Sigmoid colon (tissue), 7 donors: ENCODE data around the gene SERINC5. TPM values are rescaled to one million over a fixed set of nuclear protein-coding genes. Genes with fewer than 3 reads are reported as not detected.
"Not testable (repeated sequence)": the region's sequence is repeated elsewhere in the genome, so short reads cannot be mapped to it uniquely, and the experiment has no call there.

Source experiments
- DNase-seq: peaks from one replicate; pipeline ENCODE4 v3.0.0-alpha.2; 2019
- H3K27ac ChIP-seq, 4 donors: fragments of 200-600 bp; sonication (generic); one replicate each; pipeline ENCODE4 v1.5.1; 2016 to 2019; ENCODE audit warnings: mild to moderate bottlenecking in 1 of 4
- H3K27me3 ChIP-seq, 3 donors: fragments of 200-600 bp; sonication (generic); one replicate each; pipeline ENCODE4 v1.5.1; 2019; ENCODE audit warnings: mild to moderate bottlenecking in 1 of 3
- H3K36me3 ChIP-seq, 4 donors: fragments of 200-600 bp; sonication (generic); one replicate each; pipeline ENCODE4 v1.5.1; 2016 to 2019
- H3K4me1 ChIP-seq, 4 donors: fragments of 200-600 bp; sonication (generic); one replicate each; pipeline ENCODE4 v1.5.1; 2017 to 2019
- H3K4me3 ChIP-seq, 4 donors: fragments of 200-600 bp; sonication (generic); one replicate each; pipeline ENCODE4 v1.5.1; 2017 to 2019; ENCODE audit warnings: mild to moderate bottlenecking in 2 of 4, moderate library complexity in 1 of 4
- H3K9me3 ChIP-seq, 4 donors: fragments of 200-600 bp in 3 of 4; sonication (generic) in 3 of 4; one replicate each; pipeline versions ENCODE4 v1.5.1 to v1.6.1; 2013 to 2019
- EP300 ChIP-seq, 4 donors: sonication (generic); formaldehyde crosslinking; IDR thresholded peaks; one replicate each; pipeline ENCODE4 v1.6.1; 2017; ENCODE audit warnings: antibody characterized with exemption in 4 of 4
- POLR2A ChIP-seq, 2 donors: fragments of 450-650 bp; IDR thresholded peaks; one replicate each; pipeline ENCODE4 v1.6.1; 2016; ENCODE audit warnings: antibody characterized with exemption in 2 of 2, mild to moderate bottlenecking in 2 of 2, moderate library complexity in 2 of 2
- POLR2AphosphoS5 ChIP-seq, 4 donors: sonication (generic); formaldehyde crosslinking; IDR thresholded peaks; one replicate each; pipeline ENCODE4 v1.6.1; 2017; ENCODE audit warnings: antibody characterized with exemption in 4 of 4
- WGBS, 2 donors: extraction: QIAGEN DNeasy Blood & Tissue Kit; methylation state at CpG; one replicate each; pipeline ENCODE4 v1.1.7; 2013; 5-methylcytosine and 5-hydroxymethylcytosine counted together
- intact Hi-C: fragments of 100-400 bp; cut with DNase I; formaldehyde crosslinking; loops from one replicate; pipeline ENCODE4 v1.15.1; 2023
- polyA plus RNA-seq, 3 donors: library from polyadenylated mRNA; stranded (reverse); fragments of 200-250 nt; gene quantifications; one replicate each; pipeline ENCODE4 v1.2.3, GENCODE V29; 2013
- total RNA-seq, 4 donors: library from RNA; depleted of rRNA; stranded (reverse); fragments of >200 nt; gene quantifications; one replicate each; pipeline ENCODE4 v1.1.0, GENCODE V29; 2016
- TF ChIP-seq, protein P1 (sequence below), 4 experiments: fragments of 450-650 bp in 3 of 4; fragments of 200-600 bp in 1 of 4; IDR thresholded peaks; one replicate each; pipeline ENCODE4 v1.5.1; 2016 to 2019; ENCODE audit warnings: antibody characterized with exemption in 4 of 4, mild to moderate bottlenecking in 3 of 4, moderate library complexity in 2 of 4
- donor health status: healthy with polysubstance abuse.
- donor health status: Bipolar disorder and iron deficiency.
- donor health status: healthy.

SERINC5 gene
- total and polyA plus RNA-seq, 7 donors: 3.6 to 25.9 (median 9.6) TPM

DNA sequence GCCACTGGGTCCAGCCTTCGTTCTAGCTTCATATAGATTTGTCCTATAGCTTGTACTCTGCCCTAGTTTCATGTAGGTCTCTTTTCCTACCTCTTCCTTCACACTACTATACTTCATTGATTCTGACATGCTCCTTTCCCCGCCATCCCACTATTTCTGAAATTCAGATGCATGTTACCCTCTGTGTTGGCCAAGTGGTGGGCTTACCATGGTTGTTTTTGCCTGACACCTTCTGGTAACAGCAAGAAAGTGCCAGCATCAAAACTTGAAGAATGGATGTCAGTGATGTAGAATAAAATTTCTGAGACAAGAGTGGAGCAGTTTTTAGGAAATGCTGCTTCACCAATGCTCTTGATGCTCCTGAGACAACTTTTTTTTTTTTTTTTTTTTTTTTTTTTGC lies 19.5 kb upstream of the SERINC5 start:
- intact Hi-C loops: loop anchor here (2.0 kb wide), 1 partner anchor 183 kb away; no protein-coding TSS in a partner anchor
- H3K27ac ChIP-seq: no peak overlapping the region
- TF ChIP-seq POLR2A (IDR thresholded peaks at IDR 0.05): no peak
- TF ChIP-seq, protein P1, sequence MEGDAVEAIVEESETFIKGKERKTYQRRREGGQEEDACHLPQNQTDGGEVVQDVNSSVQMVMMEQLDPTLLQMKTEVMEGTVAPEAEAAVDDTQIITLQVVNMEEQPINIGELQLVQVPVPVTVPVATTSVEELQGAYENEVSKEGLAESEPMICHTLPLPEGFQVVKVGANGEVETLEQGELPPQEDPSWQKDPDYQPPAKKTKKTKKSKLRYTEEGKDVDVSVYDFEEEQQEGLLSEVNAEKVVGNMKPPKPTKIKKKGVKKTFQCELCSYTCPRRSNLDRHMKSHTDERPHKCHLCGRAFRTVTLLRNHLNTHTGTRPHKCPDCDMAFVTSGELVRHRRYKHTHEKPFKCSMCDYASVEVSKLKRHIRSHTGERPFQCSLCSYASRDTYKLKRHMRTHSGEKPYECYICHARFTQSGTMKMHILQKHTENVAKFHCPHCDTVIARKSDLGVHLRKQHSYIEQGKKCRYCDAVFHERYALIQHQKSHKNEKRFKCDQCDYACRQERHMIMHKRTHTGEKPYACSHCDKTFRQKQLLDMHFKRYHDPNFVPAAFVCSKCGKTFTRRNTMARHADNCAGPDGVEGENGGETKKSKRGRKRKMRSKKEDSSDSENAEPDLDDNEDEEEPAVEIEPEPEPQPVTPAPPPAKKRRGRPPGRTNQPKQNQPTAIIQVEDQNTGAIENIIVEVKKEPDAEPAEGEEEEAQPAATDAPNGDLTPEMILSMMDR (IDR thresholded peaks at IDR 0.05): peak in 1 of 4 experiments; percentile 24
- no peaks in the 10 kb centered on the region for H3K36me3 ChIP-seq
- no peaks in the 10 kb centered on the region for H3K9me3 ChIP-seq
- no peaks in the 10 kb centered on the region for H3K27me3 ChIP-seq
- H3K4me3 ChIP-seq: no peak overlapping the region
- 83 to 84% methylated on average over 2 of the region's 2 CpGs for WGBS, 2 donors
- no peak for DNase-seq
- peaks cover 0 to 12% (median 5%) of the 10 kb centered on the region in 4 donors for H3K4me1 ChIP-seq

DNA sequence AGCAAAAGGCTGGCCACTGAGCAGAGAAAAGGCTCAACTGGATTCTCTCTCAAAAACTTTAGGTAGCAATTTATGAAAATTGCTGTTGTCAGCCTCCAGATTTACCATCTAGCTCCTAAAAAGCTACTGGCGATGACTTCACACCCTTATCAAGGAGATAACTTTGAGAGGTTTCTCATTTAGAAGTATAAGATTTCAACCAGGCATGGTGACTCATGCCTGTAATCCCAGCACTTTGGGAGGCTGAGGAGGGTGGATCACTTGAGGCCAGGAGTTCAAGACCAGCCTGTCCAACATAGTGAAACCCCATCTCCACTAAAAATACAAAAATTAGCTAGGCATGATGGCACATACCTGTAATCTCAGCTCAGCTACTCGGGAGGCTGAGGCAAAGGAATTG lies 14.7 kb upstream of the SERINC5 start:
- H3K4me3 ChIP-seq, H3K36me3 ChIP-seq, H3K27ac ChIP-seq, H3K9me3 ChIP-seq, intact Hi-C loops, H3K4me1 ChIP-seq, H3K27me3 ChIP-seq, DNase-seq: not testable (repeated sequence)
- WGBS, 2 donors: 92 to 95% methylated on average over 2 of the region's 2 CpGs

DNA sequence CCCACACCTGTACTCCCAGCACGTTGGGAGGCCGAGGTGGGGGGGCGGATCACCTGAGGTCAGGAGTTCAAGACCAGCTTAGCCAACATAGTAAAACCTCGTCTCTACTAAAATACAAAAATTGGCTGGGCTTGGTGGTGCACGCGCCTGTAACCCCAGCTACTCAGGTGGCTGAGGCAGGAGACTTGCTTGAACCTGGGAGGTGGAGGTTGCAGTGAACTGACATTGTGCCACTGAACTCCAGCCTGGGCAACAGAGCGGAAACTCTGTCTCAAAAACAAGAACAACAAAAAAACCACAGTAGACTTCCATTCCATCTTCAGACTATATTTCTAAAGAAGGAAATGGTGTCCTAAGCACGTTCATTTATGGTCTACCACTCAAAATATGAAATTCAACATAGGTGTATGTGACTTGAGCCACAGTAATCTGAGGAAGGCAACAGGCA lies 14.2 kb upstream of the SERINC5 start:
- Histone ChIP-seq H3K27me3 (no peaks in the 10 kb centered on the region), H3K4me3 (no peak overlapping the region), H3K27ac (no peak overlapping the region), H3K36me3 (no peaks in the 10 kb centered on the region), H3K9me3 (no peaks in the 10 kb centered on the region), H3K4me1 (peaks cover 0 to 9% (median 4%) of the 10 kb centered on the region in 4 donors)
- intact Hi-C loops: no loop called here
- WGBS, 2 donors: 68 to 78% methylated on average over 8 of the region's 8 CpGs
- no peak for DNase-seq
- TF ChIP-seq POLR2AphosphoS5 (IDR thresholded peaks at IDR 0.05) (no peak), POLR2A (IDR thresholded peaks at IDR 0.05) (no peak), EP300 (IDR thresholded peaks at IDR 0.05) (no peak)
- TF ChIP-seq, protein P1 (IDR thresholded peaks at IDR 0.05): no peak

DNA sequence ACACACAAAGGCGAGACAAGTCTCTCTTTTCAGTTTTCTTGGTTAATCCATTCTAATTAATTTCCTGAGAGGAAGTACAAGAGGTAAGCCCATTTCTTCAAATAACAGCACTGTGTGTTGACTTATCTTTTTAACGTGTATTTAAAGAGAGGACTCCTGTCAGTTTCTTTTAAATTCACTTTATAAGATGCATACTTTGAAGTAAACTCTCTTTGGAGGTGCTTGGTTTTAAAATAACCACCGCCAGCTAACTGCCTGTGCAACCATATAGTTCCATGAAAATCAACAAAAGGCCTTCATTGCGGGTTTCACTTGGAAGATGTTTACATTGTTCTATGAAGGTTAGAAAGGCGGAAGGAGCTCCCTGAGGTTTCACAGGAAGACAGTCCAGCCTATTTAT lies 13.1 kb upstream of the SERINC5 start:
- H3K9me3 ChIP-seq: no peaks in the 10 kb centered on the region
- DNase-seq: no peak
- intact Hi-C loops: no loop called here
- H3K27ac ChIP-seq: peak overlapping the region in 3 of 4 donors; percentile 40 to 63 (median 44)
- no peak overlapping the region for H3K4me3 ChIP-seq
- TF ChIP-seq EP300 (IDR thresholded peaks at IDR 0.05): no peak
- TF ChIP-seq POLR2AphosphoS5 (IDR thresholded peaks at IDR 0.05): peak in 1 of 4 donors; percentile 16
- H3K36me3 ChIP-seq: no peaks in the 10 kb centered on the region
- 15 to 31% methylated on average over 5 of the region's 5 CpGs for WGBS, 2 donors
- H3K27me3 ChIP-seq: no peaks in the 10 kb centered on the region
- peaks cover 0 to 9% (median 4%) of the 10 kb centered on the region in 4 donors for H3K4me1 ChIP-seq

DNA sequence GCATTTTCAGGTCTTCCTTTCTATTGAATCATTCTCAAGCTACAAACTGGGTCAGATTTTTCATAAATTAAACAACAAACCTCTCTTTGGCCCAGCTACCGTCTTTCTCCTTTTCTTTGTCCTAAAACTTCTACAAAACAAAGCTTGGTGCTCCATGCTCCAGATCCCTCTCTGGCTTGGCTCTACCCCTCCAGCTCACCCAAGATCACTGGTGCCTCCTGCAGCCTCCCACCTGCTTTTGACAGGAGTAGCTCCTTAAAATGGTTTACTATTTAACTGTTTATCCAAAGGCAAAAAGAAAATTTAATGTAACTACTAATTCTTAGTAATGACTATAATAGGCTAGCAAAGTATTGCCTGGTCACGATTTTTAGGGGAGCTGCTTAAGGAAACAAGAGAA lies 10.7 kb upstream of the SERINC5 start:
- WGBS, 2 donors: 69 to 80% methylated on average over 2 of the region's 2 CpGs
- Histone ChIP-seq H3K36me3 (no peaks in the 10 kb centered on the region), H3K4me1 (peaks cover 0 to 9% (median 4%) of the 10 kb centered on the region in 4 donors), H3K27me3 (no peaks in the 10 kb centered on the region), H3K27ac (no peak overlapping the region), H3K9me3 (no peaks in the 10 kb centered on the region), H3K4me3 (no peak overlapping the region)
- TF ChIP-seq POLR2A (IDR thresholded peaks at IDR 0.05) (no peak), POLR2AphosphoS5 (IDR thresholded peaks at IDR 0.05) (no peak), EP300 (IDR thresholded peaks at IDR 0.05) (no peak)
- TF ChIP-seq, protein P1 (IDR thresholded peaks at IDR 0.05): no peak
- intact Hi-C loops: no loop called here
- no peak for DNase-seq

DNA sequence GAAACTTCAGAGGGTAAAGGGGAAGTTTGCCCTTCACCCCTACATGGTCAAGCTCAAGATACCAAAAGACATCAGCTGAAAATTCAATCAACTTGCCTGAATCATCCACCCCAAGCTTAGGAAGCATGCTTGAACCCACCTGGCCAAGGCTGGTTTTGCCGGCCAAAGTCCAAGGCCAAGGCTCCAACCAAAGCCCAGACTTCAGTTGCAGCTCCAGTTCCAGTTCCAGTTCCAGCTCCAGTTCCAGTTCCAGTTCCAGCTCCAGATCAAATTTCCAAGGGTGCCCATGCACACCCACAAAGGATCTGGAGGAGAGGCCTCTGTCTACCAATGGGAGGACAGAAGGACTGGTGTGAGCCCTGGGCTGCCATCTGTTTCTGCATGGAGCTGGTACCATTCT lies 4.6 kb upstream of the SERINC5 start:
- Histone ChIP-seq H3K36me3 (no peaks in the 10 kb centered on the region), H3K4me1 (peaks cover 0 to 21% (median 16%) of the 10 kb centered on the region in 4 donors), H3K9me3 (no peaks in the 10 kb centered on the region), H3K27me3 (no peaks in the 10 kb centered on the region), H3K4me3 (no peak overlapping the region), H3K27ac (no peak overlapping the region)
- no peak for DNase-seq
- no peak for TF ChIP-seq EP300 (IDR thresholded peaks at IDR 0.05)
- TF ChIP-seq POLR2A (IDR thresholded peaks at IDR 0.05): no peak
- TF ChIP-seq, protein P1 (IDR thresholded peaks at IDR 0.05): no peak
- no peak for TF ChIP-seq POLR2AphosphoS5 (IDR thresholded peaks at IDR 0.05)
- intact Hi-C loops: no loop called here
- WGBS, 2 donors: 93 to 95% methylated on average over 1 of the region's 1 CpG
